ENCODE results near the gene ATP8B4.
"Not testable (repeated sequence)": the region's sequence is repeated elsewhere in the genome, so short reads cannot be mapped to it uniquely, and the experiment has no call there.

Gene ATP8B4

GRCh38 chr15:50095938-50096821, 22.9 kb downstream of the ATP8B4 start:
- DNase-seq (ENCODE audit: low read depth) = no peak
- H3K4me3 ChIP-seq (ENCODE audit: low read length) = no peak overlapping the region
- no peak for TF ChIP-seq CTCF (conservative IDR thresholded peaks at IDR 0.05; ENCODE audit: low read length)

GRCh38 chr15:50089386-50089785, 29.6 kb downstream of the ATP8B4 start:
- H3K4me3 ChIP-seq (ENCODE audit: low read length); DNase-seq (ENCODE audit: low read depth): not testable (repeated sequence)

GRCh38 chr15:50084932-50085331, 34.1 kb downstream of the ATP8B4 start:
- DNase-seq (ENCODE audit: low read depth) = no peak
- TF ChIP-seq CTCF (conservative IDR thresholded peaks at IDR 0.05; ENCODE audit: low read length) = no peak
- H3K4me3 ChIP-seq (ENCODE audit: low read length) = no peak overlapping the region

- no peak for TF ChIP-seq CTCF (conservative IDR thresholded peaks at IDR 0.05; ENCODE audit: low read length)
- peak; percentile 25 for DNase-seq (ENCODE audit: low read depth)
- H3K4me3 ChIP-seq (ENCODE audit: low read length) = no peak overlapping the region
Measured at GRCh38 chr15:50083424-50084025, 35.5 kb downstream of the ATP8B4 start.

GRCh38 chr15:50082066-50082465, 37.0 kb downstream of the ATP8B4 start:
- H3K4me3 ChIP-seq (ENCODE audit: low read length) = no peak overlapping the region
- DNase-seq (ENCODE audit: low read depth) = no peak
- no peak for TF ChIP-seq CTCF (conservative IDR thresholded peaks at IDR 0.05; ENCODE audit: low read length)

GRCh38 chr15:50077651-50078050, 41.4 kb downstream of the ATP8B4 start:
- no peak for DNase-seq (ENCODE audit: low read depth)
- H3K4me3 ChIP-seq (ENCODE audit: low read length) = no peak overlapping the region
- TF ChIP-seq CTCF (conservative IDR thresholded peaks at IDR 0.05; ENCODE audit: low read length) = no peak

GRCh38 chr15:50077176-50077575, 41.9 kb downstream of the ATP8B4 start:
- DNase-seq (ENCODE audit: low read depth) = no peak
- TF ChIP-seq CTCF (conservative IDR thresholded peaks at IDR 0.05; ENCODE audit: low read length) = no peak
- H3K4me3 ChIP-seq (ENCODE audit: low read length) = no peak overlapping the region

Measured in AG10803 (cell line).